D721Med (cell line): Measurements from ENCODE around the gene OMA1.
"Not testable (repeated sequence)": the region's sequence is repeated elsewhere in the genome, so short reads cannot be mapped to it uniquely, and the experiment has no call there.

ENCODE experiments used
- DNase-seq: peaks from one replicate; pipeline ENCODE4 v3.0.0; 2011; ENCODE audit warnings: low spot score; ENCODE audit not compliant: insufficient read length
- FAIRE-seq: peaks from 2 replicates; lab custom pipeline; 2011; peaks lifted over from hg19 to GRCh38; lab: Jason Lieb, UNC
- TF ChIP-seq, protein P1 (sequence below): IDR thresholded peaks from 2 replicates; pipeline ENCODE4 v1.5.1; 2012; ENCODE audit warnings: mild to moderate bottlenecking, control low read depth; ENCODE audit not compliant: insufficient read depth; ENCODE audit errors: missing control alignments

OMA1 gene

GRCh38 chr1:58545591-58546519, 671 bp downstream of the OMA1 start:
- no peak for DNase-seq
- FAIRE-seq: no peak
- TF ChIP-seq, protein P1, sequence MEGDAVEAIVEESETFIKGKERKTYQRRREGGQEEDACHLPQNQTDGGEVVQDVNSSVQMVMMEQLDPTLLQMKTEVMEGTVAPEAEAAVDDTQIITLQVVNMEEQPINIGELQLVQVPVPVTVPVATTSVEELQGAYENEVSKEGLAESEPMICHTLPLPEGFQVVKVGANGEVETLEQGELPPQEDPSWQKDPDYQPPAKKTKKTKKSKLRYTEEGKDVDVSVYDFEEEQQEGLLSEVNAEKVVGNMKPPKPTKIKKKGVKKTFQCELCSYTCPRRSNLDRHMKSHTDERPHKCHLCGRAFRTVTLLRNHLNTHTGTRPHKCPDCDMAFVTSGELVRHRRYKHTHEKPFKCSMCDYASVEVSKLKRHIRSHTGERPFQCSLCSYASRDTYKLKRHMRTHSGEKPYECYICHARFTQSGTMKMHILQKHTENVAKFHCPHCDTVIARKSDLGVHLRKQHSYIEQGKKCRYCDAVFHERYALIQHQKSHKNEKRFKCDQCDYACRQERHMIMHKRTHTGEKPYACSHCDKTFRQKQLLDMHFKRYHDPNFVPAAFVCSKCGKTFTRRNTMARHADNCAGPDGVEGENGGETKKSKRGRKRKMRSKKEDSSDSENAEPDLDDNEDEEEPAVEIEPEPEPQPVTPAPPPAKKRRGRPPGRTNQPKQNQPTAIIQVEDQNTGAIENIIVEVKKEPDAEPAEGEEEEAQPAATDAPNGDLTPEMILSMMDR: no peak

DNA sequence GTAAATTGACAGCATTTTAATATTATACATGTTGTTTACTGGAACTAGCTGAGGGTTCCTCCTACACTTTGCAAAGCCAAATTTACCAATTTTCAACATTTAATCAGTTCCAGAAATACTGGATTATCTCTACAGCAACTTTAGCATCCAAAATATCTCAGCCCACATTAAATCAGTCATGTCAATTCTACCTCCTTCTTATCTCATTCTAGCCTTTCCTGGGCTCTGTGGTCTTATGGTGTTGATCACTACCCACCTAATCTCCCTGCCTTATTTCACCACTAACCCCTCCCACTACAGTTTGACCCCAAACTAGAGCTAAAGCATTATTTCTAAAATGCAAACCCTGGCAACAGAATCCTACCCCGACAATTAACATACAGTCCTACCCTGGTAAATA, 3.3 kb downstream of the OMA1 start:
- no peak for FAIRE-seq
- TF ChIP-seq, protein P1: no peak

GRCh38 chr1:58539553-58539952, 7.0 kb downstream of the OMA1 start:
- no peak for DNase-seq
- TF ChIP-seq, protein P1: no peak
- no peak for FAIRE-seq

More for the DNA sequence above, 3.3 kb downstream of the OMA1 start:
- DNase-seq: no peak

- TF ChIP-seq, protein P1: no peak
- no peak for DNase-seq
- FAIRE-seq: no peak
Measured at GRCh38 chr1:58538821-58539220, 7.7 kb downstream of the OMA1 start.

GRCh38 chr1:58531842-58532241, 14.7 kb downstream of the OMA1 start:
- DNase-seq, FAIRE-seq: not testable (repeated sequence)

- DNase-seq (no peak), FAIRE-seq (no peak)
- TF ChIP-seq, protein P1: no peak
Measured at GRCh38 chr1:58529284-58529683, 17.2 kb downstream of the OMA1 start.

DNA sequence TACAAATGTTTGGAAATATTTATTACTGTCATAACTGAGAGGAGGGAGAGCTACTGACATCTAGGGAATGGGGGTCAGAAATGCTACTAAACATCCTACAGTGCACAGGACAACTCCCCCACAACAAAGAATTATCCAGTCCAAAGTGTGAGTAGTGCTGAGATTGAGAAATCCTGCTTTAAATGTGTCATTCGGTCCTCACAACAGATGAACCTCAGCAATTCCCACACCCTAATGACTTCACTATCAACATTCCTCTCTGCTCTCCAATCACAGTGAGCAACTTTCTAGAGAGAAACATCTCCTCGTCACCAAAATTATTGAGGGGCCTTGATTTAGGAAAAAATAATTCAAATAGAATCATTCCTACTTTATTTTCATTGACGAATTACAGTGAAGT, 18.0 kb downstream of the OMA1 start:
- FAIRE-seq: no peak
- no peak for DNase-seq
- TF ChIP-seq, protein P1: no peak
